Activated CD4-positive, alpha-beta T cell treated with anti-CD3 and anti-CD28 coated beads, Interleukin-2, amount 50 U/mL, for 16 hours (primary cell): ENCODE data around the gene RMDN3.

ENCODE experiments used
- DNase-seq: peaks from one replicate; pipeline ENCODE4 v3.0.0-alpha.2; 2020

RMDN3 gene

GRCh38 chr15:40688932-40689799, 65.9 kb downstream of the RMDN3 start:
- DNase-seq = no peak
